Epithelial cell of esophagus (primary cell): ENCODE results near the gene MPHOSPH9.
"Not testable (repeated sequence)": the region's sequence is repeated elsewhere in the genome, so short reads cannot be mapped to it uniquely, and the experiment has no call there.

ENCODE experiments used
- DNase-seq: peaks from one replicate; pipeline ENCODE4 v3.0.0; 2010; ENCODE audit warnings: low read depth
- H3K4me3 ChIP-seq: 2 replicates; pipeline ENCODE4 v1.5.1; 2011; ENCODE audit warnings: mild to moderate bottlenecking, low read length, control low read depth
- TF ChIP-seq, protein P1 (sequence below): IDR thresholded peaks from 2 replicates; pipeline ENCODE4 v1.5.1; 2011; ENCODE audit warnings: low read depth, mild to moderate bottlenecking, low read length, control low read depth, inconsistent platforms; ENCODE audit not compliant: insufficient read depth; ENCODE audit errors: missing control alignments

Gene MPHOSPH9

DNA sequence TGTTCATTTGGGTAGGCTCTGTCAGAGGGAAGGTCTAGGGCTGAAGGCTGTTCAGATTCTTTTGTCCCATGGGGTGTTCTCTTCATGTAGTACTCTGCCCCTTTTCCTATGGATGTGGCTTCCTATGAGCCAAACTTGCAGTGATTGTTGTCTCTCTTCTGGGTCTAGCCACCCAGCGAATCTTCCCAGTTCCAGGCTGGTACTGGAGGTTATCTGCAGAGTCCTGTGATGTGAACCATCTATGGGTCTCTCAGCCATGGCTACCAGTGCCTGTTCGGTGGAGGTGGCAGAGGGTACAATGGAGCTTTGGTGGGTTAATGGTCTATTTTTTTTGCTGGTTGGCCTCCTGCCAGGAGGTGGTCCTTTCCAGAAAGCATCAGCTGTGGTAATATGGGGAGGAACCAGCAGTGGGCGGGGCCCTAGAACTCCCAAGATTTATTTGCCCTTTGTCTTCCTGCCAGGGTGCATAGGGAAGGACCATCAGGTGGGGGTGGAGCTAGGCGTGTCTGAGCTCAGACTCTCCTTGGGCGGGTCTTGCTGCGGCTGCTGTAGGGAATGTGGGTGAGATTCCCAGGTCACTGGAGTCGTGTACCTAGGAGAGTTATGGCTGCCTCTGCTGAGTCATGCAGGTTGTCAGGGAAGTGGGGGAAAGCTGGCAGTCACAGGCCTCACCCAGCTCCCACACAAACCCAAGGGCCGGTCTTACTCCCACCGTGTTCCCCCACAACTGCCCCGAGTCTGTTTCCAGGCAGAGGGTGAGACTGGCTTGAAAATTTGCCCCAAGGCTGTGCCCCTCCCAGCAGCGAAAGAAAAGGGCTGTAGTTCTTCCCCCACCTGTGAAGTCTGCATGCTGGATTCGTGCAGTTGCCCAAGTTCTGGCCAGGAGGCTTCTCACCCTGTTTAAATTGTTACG, 17.8 kb upstream of the MPHOSPH9 start:
- H3K4me3 ChIP-seq = no peak overlapping the region
- peak; percentile 94 for DNase-seq
- TF ChIP-seq, protein P1, sequence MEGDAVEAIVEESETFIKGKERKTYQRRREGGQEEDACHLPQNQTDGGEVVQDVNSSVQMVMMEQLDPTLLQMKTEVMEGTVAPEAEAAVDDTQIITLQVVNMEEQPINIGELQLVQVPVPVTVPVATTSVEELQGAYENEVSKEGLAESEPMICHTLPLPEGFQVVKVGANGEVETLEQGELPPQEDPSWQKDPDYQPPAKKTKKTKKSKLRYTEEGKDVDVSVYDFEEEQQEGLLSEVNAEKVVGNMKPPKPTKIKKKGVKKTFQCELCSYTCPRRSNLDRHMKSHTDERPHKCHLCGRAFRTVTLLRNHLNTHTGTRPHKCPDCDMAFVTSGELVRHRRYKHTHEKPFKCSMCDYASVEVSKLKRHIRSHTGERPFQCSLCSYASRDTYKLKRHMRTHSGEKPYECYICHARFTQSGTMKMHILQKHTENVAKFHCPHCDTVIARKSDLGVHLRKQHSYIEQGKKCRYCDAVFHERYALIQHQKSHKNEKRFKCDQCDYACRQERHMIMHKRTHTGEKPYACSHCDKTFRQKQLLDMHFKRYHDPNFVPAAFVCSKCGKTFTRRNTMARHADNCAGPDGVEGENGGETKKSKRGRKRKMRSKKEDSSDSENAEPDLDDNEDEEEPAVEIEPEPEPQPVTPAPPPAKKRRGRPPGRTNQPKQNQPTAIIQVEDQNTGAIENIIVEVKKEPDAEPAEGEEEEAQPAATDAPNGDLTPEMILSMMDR = no peak

DNA sequence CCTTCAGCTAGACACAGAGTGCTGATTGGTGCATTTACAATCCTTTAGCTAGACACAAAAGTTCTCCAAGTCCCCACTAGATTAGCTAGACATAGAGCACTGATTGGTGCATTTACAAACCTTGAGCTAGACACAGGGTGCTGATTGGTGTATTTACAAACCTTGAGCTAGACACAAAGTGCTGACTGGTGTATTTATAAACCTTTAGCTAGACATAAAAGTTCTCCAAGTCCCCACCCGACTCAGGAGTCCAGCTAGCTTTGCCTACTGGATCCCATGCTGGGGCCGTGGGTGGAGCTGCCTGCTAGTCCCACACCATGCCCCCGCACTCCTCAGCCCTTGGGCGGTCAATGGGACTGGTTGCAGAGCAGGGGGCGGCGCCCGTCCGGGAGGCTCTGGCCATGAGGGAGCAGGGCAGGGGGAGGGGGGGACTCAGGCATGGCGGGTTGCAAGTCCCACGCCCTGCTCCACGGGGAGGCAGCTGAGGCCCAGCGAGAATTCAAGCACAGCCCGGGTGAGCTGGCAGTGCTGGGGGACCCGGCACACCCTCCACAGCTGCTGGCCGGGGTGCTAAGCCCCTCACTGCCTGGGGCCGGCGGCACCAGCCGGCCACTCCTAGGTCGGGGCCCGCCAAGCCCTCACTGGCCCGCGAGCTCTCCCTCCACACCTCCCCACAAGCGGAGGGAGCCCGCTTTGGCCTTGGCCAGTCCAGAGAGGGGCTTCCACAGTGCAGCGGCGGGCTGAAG, 16.2 kb upstream of the MPHOSPH9 start:
- H3K4me3 ChIP-seq, DNase-seq: not testable (repeated sequence)

DNA sequence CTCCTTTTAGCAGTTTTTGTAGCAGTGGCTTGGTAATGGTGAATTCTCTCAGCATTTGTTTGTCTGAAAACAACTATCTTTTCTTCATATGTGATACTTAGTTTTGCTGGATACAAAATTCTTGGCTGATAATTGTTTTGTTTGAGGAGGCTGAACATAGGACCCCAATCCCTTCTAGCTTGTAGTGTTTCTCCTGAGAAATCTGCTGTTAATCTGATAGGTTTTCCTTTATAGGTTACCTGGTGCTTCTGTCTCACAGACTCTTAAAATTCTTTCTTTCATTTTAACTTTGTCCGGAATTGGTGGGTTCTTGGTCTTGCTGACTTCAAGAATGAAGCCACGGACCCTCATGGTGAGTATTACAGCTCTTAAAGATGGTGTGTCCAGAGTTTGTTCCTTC, 15.2 kb upstream of the MPHOSPH9 start:
- DNase-seq, H3K4me3 ChIP-seq: not testable (repeated sequence)

DNA sequence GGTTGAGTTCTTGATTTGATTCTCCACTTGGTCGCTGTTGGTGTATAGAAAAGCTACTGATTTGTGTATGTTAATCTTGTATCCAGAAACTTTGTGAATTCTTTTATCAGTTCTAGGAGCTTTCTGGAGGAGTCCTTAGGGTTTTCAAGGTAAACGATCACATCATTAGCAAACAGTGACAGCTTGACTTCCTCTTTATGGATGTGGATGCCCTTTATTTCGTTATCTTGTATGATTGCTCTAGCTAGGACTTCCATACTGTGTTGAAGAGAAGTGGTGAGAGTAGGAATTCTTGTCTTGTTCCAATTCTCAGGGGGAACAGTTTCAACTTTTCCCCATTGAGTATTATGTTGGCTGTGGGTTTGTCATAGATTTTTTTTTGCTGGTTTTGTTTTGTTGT, 12.7 kb upstream of the MPHOSPH9 start:
- no peak overlapping the region for H3K4me3 ChIP-seq
- TF ChIP-seq, protein P1 = no peak
- no peak for DNase-seq

DNA sequence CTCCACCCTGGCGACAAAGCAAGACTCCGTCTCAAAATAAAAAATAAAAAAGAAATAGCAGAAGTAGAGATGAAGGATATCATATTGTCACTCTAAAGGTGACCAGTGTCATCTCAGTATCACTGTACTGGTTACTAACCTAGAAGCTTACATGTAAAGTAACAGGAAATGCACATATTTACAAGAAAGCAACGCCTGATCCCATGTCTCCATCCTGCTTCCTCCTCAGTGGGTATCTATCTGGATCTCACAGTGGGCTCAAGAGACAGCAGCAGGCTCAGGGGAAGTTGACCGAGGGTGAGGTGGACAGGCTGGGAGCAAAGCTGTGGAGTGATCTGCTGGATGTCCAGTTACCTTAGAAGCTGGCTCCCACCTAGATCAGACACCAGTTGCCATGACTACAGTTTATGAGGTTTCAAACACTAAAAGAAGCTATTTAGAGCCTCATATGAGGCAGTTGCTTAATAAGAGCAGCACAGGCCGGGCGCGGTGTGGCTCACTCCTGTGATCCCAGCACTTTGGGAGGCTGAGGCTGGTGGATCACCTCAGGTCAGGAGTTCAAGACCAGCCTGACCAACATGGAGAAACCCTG, 10.8 kb upstream of the MPHOSPH9 start:
- TF ChIP-seq, protein P1 = no peak

DNA sequence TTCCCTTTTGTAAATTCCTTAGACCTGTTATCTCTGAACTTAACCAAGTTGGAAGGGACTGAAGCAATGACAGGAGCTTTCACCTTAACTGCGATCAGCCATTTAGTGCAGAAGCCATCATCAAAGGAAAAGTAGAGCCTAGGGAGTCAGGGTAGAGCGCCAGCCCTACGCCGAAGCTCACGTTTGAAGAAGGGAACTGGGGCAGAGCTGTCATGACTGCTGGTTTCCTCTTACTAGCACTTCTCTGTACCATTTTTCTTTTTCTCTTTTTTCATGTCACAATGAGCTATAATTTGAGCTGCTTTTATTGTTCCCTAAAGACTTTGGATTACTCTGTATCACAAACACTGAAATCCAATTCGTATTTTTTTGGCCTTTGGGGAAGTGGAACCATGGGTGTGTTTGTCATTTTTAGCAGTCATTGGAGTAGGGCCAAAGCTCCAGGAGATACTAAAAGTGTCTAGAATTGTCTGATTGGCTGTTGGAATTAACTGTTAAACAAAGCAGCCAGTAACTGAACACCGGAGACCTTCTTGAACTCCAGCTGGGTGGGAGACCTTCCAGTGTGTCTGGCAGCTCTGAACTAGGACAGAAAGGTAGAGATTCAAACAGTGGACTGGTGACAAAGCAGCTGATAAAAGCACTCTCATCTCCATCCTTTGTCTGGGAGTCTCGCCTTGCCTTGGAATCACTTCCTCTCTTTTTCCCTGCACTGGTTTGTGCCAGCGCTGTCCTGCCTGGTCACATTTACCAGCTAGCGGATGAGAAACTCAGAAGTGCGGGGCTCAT, 9.4 kb upstream of the MPHOSPH9 start:
- TF ChIP-seq, protein P1 = no peak
- no peak for DNase-seq
- no peak overlapping the region for H3K4me3 ChIP-seq

More for the DNA sequence above, 10.8 kb upstream of the MPHOSPH9 start:
- no peak overlapping the region for H3K4me3 ChIP-seq
- DNase-seq = no peak

DNA sequence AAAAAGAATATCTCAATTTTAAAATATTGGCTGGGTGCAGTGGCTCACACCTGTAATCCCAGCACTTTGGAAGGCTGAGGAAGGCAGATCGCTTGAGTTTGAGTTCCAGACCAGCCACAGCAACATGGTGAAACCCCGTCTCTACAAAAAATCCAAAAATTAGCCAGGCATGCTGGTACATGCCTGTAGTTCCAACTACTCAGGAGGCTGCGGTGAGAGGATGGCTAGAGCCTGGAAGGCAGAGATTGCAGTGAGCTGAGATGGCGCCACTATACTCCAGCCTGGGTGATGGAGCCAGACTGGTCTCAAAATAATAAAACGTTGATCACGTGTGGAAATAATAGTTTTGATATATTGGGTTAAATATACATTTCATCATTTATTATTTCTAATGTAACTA, 6.0 kb upstream of the MPHOSPH9 start:
- H3K4me3 ChIP-seq = no peak overlapping the region
- TF ChIP-seq, protein P1 = no peak
- peak; percentile 59 for DNase-seq
